M059J (cell line): ENCODE data around the gene GNAL. TPM values are rescaled to one million over a fixed set of nuclear protein-coding genes. Genes with fewer than 3 reads are reported as not detected.
"Not testable (repeated sequence)": the region's sequence is repeated elsewhere in the genome, so short reads cannot be mapped to it uniquely, and the experiment has no call there.

Experiments used
- DNase-seq: peaks from one replicate; pipeline ENCODE4 v3.0.0-alpha.2; 2012; ENCODE audit warnings: low read depth
- total RNA-seq: library from RNA; depleted of rRNA; stranded (reverse); fragments of >200 nt; shearing (Covaris generic); gene quantifications from 2 replicates; pipeline ENCODE4 v1.2.3, GENCODE V29; 2014; rRNA removed

Gene GNAL
- 0.02 and 0.15 TPM in 2 replicates for total RNA-seq

GRCh38 chr18:11688972-11689668 lies at the start of gene GNAL:
Gene GNAL (plus strand): TSS chr18:11689264. CDS start chr18:11689564, 300 bp downstream.
- DNase-seq: peak; percentile 2

- not testable (repeated sequence) for DNase-seq
Measured at GRCh38 chr18:11647310-11647709, 41.8 kb upstream of the GNAL start.

DNA sequence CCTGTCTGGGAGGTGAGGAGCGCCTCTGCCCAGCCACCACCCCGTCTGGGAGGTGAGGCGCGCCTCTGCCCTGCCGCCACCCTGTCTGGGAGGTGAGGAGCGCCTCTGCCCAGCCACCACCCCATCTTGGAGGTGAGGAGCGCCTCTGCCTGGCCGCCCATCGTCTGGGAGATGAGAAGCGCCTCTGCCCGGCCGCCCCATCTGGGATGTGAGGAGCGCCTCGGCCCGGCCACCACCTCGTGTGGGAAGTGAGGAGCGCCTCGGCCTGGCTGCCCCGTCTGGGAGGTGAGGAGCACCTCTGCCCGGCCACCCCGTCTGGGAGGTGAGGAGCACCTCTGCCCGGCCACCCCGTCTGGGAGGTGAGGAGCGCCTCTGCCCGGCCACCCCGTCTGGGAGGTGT lies 41.3 kb upstream of the GNAL start:
- DNase-seq: not testable (repeated sequence)

DNA sequence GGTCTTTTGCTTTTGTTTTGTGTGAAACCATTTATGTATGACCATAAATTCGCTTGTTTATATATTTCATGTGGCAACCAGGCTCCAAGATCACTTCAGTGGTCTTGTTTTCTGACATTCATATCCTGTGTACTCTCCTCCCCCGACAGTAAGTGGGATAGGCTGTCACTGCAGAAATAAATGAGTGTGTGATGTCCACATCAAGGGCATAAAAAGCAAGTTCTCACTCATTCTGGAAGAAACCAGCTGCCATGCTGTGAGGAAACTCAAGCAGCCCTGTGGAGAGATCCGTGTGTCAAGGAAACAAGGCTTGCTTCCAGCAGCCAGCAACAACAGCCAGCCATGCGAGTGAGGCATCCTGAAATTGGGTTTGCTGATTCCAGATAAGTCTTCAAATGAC lies 39.2 kb upstream of the GNAL start:
- DNase-seq: no peak

DNA sequence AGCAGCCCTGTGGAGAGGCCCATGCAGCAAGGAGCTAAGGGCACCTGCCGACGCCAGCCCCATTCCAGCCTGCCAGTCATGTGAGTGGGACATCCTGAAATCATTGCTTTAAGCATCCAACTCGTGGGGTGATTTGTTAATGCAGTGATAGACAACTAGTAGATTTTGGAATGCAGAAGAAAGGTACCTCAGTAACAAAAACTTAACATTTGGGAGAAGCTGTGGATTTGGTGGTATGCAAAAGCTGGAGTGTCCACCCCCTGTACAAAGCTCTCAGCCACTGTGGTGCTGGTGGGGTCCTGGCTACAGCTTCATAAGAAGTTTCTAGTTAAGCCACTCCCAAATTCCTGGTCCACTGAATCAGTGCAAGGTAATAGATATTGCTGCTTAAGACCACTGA lies 37.2 kb upstream of the GNAL start:
- no peak for DNase-seq

DNA sequence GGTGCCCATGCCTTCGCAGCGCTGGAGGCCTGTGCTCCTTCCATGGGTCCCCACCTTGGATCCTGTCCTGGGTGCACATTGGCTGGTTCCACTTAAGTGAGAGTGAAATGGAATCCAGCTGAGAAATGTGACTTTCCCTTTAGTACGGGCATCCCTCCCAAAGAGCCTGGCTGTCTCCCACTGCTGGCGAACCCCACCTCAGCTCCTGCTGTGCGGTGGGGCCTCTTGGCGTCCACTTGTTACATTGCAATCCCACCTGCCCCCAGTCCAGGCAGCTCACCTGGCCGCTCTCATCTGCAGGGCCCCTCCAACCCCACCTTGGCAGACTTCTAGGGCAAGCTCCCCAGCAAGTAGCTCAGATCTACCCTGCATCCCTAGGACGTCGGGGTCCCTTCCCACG lies 35.5 kb upstream of the GNAL start:
- no peak for DNase-seq

DNA sequence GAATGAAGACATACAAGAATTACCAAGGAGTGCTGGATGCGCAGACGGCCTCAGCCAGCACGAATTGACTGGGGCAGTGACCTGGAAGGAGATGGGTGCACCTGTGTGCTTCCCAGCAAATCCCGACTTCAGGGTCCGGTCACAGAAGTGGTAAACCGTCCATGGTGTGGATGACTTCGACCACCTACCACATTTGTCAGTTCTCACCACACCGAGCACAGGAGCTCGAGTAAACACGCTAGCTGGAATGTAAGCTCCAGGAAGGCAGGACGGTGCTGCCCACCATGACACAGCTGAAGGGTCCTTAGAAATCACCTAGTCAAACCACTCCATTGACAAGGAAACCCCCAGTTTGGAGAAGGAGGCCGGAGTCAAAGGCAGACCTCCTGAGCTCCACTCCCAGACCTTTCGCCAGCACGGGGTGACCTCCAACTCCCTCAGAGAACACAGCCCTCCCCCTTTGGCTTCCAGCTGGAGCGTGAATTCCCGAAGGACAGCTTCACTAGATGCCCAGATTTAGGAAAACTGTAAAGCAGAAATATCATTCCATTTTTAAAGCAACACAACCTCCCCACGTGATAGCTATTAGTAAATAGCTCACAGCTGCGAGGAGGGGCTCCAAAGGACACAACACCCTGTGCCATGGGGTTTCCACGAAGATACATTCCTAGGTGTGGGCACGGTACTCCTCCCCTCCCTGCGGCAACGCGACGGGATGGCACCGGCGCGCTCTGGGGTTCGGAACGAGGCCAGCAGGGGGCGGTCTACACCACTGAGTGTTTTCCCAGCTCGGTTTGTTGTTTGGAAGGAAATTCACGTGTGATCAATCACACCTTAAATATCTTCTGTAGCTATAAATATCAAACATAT lies 34.1 kb upstream of the GNAL start:
- DNase-seq: peak; percentile 20

DNA sequence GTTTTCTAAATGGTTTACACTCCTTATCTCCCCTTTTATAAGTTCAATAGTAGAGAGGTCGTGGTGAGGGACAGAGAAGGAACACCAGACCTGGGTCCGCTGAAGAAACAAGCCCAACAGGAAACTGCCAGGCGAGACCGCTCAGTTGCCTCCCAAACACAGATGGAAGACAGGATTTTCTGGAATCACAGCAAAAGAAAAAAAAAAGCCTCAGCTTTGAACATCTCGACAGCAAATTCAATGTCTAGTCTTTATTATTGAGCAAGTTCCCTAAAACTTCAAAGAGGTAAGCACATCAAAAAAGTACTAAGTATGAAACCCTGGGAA lies 33.5 kb upstream of the GNAL start:
- no peak for DNase-seq

- DNase-seq: peak; percentile 27
Measured at GRCh38 chr18:11657152-11657551, 31.9 kb upstream of the GNAL start.

DNA sequence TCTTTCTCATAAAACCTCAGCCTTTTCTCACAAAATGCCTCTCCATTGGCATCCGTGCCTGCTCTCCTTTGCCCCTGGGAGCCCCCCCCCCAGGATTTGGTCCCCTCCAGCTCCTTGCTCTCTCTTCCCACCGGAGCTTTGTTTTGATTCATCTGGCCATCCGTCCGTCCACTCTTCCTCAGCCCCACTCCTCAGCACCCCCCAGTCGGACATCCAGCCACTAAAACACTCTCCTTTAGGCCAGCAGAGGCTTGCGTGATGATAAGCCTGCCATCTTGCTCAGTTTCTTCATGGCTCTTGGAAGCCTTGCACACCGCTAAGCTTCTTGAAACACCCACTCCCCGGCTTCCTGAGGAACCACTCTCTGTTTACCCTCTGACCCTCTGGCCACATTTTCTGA lies 31.5 kb upstream of the GNAL start:
- no peak for DNase-seq

DNA sequence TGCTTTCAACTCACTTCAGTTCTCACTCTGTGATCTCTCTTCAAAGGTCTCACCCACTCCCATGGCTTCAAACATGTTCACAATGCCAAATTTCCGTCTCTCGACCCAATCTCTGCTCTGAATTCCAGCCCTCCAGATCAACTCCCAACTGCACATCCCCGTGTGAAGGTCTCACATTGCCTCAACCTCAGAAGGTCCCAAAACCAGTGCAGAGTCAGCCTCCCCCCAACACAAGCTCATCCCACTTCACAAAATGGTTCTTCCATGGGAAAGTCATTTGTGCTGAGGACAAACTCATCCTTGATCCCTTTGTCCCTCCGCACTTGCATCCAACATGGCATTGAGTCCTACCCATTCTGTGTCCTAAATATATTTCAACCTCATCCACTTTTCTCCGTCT lies 31.0 kb upstream of the GNAL start:
- DNase-seq: no peak

GRCh38 chr18:11658989-11659388 lies 30.1 kb upstream of the GNAL start:
- peak; percentile 9 for DNase-seq

GRCh38 chr18:11660691-11661090 lies 28.4 kb upstream of the GNAL start:
- no peak for DNase-seq

DNA sequence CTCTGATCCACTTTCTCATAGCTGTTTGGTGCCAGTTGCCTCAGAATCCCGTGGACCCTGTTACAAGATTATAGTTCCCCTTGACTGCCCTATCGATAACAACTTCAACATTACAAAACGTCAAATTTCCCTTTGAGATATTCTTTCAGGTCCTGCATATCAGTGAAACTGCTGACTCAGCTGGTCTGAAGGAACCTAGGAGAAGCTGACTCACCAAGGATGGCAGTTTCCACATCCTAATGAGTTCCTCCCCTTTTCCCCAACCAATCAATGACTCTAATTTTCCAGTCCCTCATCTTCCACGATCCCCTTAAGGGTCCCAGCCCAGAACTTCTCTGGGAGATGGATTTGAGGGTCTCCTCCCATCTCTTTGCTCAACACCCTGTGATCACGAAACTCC lies 27.6 kb upstream of the GNAL start:
- peak; percentile 27 for DNase-seq

GRCh38 chr18:11663439-11664029 lies 25.5 kb upstream of the GNAL start:
- no peak for DNase-seq

DNA sequence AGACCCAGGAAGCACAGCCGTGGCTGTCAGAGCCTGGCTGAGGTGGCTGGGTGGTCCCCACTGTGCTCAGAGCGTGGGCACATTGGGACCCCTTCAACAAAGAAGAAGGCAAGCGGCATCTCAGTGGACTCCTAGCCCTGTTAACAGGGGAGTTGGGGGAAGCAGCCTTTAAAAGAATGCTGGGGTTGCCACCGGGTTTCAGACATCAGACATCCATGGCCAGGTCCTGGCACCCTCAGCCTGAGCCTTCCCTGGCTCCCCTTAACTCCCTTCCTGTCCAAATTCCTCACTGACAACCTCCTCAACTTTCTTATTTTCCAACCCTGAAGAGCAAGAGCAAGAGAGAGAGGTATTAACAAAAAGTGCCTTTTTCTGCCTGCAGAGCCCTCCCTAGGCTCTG lies 24.8 kb upstream of the GNAL start:
- no peak for DNase-seq

DNA sequence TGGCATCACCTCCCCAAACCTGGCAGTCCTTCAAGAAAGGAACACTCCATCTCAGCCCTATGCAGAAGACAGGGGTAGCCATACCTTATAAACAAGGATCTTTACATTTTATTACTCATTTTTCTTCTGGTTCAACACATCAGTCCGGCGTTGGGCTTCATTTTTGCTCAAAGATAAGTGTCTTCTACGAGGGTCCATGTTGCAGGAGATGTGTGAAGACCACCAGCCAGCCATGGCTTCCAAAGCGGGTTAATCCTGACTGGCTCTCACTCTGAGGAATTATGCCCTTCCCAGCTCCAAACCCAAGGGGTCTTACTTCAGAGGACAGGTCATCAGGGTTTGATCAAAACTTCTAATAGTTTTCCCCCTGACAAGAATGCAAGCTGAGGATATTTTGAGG lies 23.9 kb upstream of the GNAL start:
- no peak for DNase-seq

DNA sequence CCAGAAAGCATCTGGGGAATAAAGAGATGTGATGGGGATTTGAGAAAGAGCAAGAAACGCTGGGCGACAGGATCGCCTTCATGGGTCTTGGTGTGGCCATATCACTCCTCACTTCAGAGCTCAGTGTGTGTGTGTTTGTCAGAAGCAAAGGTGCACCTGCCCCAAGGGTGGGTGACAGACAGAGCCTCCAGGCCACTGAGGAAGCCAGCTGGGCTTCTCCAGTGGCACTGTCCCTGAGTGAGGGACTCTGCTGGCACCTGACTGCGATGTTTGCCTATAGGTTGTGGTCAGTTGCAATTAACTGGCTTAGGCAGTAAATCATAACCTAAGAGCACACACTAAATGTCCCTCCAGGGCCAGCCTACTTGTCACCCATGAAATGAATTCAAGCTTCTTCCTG lies 23.5 kb upstream of the GNAL start:
- DNase-seq: no peak

GRCh38 chr18:11666176-11666575 lies 22.9 kb upstream of the GNAL start:
- DNase-seq: no peak

DNA sequence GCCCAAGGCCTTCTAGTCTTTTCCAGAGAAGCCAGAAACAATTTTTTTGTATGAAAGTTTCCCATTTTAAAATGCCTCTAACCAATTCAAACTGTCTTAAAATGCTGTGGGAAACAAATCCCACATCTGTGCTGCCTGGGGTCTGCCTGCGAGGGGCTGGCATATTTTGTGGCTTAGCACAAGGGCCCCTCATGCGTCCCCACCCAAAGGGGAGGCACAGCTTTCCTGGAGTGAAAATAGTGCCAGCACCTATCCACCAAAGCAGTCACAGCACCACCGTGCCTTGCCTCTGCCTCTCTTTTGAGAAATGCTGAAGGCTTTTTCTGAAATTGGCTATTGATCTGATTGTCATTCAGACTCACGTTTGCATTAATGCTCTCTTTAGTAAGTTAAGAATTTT lies 22.2 kb upstream of the GNAL start:
- DNase-seq: no peak

GRCh38 chr18:11667578-11667977 lies 21.5 kb upstream of the GNAL start:
- DNase-seq: no peak

DNA sequence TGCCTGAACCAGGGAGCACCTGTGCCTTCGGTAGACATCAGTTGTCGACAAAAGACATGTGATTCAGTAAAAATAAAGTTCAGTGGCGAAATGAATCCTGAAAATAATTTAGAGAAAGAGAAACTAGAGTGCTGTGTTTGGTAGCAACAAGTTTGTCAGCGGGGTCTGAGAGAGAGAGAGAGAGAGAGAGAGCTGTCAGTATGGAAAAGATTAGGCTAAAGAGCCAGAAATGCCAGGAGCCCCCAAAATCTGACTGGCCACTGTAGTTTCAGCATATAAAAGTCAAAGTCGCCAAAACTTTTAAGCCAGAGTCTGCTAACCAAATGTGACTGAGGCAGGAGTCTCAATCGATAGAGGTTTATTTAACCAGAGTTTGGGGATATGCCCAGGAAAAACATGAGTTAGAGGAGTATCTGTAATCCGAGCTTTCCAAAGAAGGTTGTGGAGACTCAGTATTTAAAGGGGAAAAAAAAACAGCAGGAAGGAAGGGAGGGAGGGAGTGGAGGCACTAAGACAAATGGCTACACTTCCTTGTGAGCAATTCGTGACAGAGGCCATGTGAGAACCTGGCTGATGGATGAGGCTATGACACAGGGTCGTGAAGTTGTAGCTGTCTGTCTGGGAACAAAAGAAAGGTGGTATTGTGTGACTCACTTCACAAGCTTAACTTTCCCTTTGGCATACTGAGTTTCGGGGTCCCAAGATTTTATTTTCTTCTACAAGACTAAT lies 20.5 kb upstream of the GNAL start:
- DNase-seq: no peak
